MM.1S (cell line): Measurements from ENCODE around the gene LARGE1.

Source experiments
- DNase-seq: peaks from one replicate; pipeline ENCODE4 v3.0.0-alpha.2; 2015
- H2AFZ ChIP-seq: fragments of 300-600 bp; sonication (generic); 2 replicates; pipeline ENCODE4 v1.6.0; 2016; ENCODE audit warnings: antibody characterized with exemption, low read length
- H3F3A ChIP-seq: fragments of 300-600 bp; sonication (generic); 2 replicates; pipeline ENCODE4 v1.6.1; 2016; ENCODE audit warnings: mild to moderate bottlenecking, antibody characterized with exemption, low read length, moderate library complexity, mixed read lengths; ENCODE audit not compliant: insufficient read depth
- H3K27ac ChIP-seq: fragments of 300-600 bp; sonication (generic); 2 replicates; pipeline ENCODE4 v1.5.1; 2016; ENCODE audit warnings: mild to moderate bottlenecking, low read length
- H3K27me3 ChIP-seq: fragments of 300-600 bp; sonication (generic); replicated peaks from 2 replicates; pipeline ENCODE4 v1.6.0; 2016; ENCODE audit warnings: low read length; ENCODE audit not compliant: insufficient read depth
- H3K36me3 ChIP-seq: fragments of 300-600 bp; sonication (generic); replicated peaks from 2 replicates; pipeline ENCODE4 v1.6.1; 2016; ENCODE audit warnings: mild to moderate bottlenecking, low read length, mixed read lengths; ENCODE audit not compliant: insufficient read depth
- H3K4me1 ChIP-seq: fragments of 300-600 bp; sonication (generic); 2 replicates; pipeline ENCODE4 v1.6.1; 2016; ENCODE audit warnings: low read length, mixed read lengths
- H3K4me2 ChIP-seq: fragments of 300-600 bp; sonication (generic); 2 replicates; pipeline ENCODE4 v1.6.0; 2016; ENCODE audit warnings: low read depth, low read length
- H3K4me3 ChIP-seq: fragments of 300-600 bp; sonication (generic); 2 replicates; pipeline ENCODE4 v1.5.1; 2016; ENCODE audit warnings: low read length, mixed read lengths
- H3K79me2 ChIP-seq: fragments of 300-600 bp; sonication (generic); 2 replicates; pipeline ENCODE4 v1.6.1; 2016; ENCODE audit warnings: mixed run types, low read length, mixed read lengths
- H3K9ac ChIP-seq: fragments of 300-600 bp; sonication (generic); 2 replicates; pipeline ENCODE4 v1.6.1; 2016; ENCODE audit warnings: low read length, mixed read lengths
- H3K9me2 ChIP-seq: fragments of 300-600 bp; sonication (generic); replicated peaks from 2 replicates; pipeline ENCODE4 v1.6.1; 2016; ENCODE audit warnings: mild to moderate bottlenecking, low read length, mixed read lengths; ENCODE audit not compliant: insufficient read depth
- H3K9me3 ChIP-seq: fragments of 300-600 bp; sonication (generic); replicated peaks from 2 replicates; pipeline ENCODE4 v1.6.1; 2016; ENCODE audit warnings: mild to moderate bottlenecking, low read length, mixed read lengths; ENCODE audit not compliant: insufficient read depth
- H4K20me1 ChIP-seq: fragments of 300-600 bp; sonication (generic); 2 replicates; pipeline ENCODE4 v1.6.1; 2016; ENCODE audit warnings: mild to moderate bottlenecking, low read length, moderate library complexity, mixed read lengths; ENCODE audit not compliant: insufficient read depth
- EZH2 ChIP-seq: fragments of 300-600 bp; sonication (generic); optimal IDR thresholded peaks from 2 replicates; pipeline ENCODE3; 2017; ENCODE audit warnings: low read depth, mild to moderate bottlenecking, antibody characterized with exemption, low read length, mixed read lengths
- EZH2phosphoT487 ChIP-seq: fragments of 300-600 bp; sonication (generic); IDR thresholded peaks from 2 replicates; pipeline ENCODE4 v1.6.1; 2018; ENCODE audit warnings: antibody characterized with exemption, low read length
- TF ChIP-seq, protein P1 (sequence below): fragments of 300-600 bp; sonication (generic); IDR thresholded peaks from 2 replicates; pipeline ENCODE4 v1.5.1; 2016; ENCODE audit warnings: antibody characterized with exemption, low read length, mixed read lengths

Gene LARGE1

DNA sequence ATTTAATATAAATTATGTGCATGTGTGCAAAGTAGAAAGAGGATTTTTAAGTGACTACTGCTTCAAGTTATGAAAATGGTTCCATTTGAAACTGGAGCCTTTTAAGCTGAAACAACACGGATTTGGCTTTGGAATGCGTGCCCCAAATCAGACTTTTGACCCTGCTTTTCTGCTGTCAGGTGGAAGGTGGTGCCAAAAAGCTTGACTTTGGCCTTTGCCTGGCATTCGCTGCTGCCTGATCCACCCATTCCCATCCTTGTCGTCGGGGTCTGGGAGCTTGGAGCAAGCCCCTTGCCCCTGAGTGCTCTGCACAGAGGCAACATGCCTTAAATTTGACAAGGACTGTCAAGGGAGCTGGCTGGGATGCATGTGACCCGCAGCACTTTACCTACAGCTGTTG lies 526.8 kb downstream of the LARGE1 start:
- no peaks in the 10 kb centered on the region for H3K4me1 ChIP-seq
- no peak overlapping the region for H3K4me3 ChIP-seq
- H3K9me3 ChIP-seq, result no peaks in the 10 kb centered on the region
- H3K79me2 ChIP-seq, result no peaks in the 10 kb centered on the region
- no peak overlapping the region for H3K27ac ChIP-seq
- H3F3A ChIP-seq, result no peaks in the 10 kb centered on the region
- H3K27me3 ChIP-seq, result no peaks in the 10 kb centered on the region
- no peak overlapping the region for H3K9ac ChIP-seq
- H3K4me2 ChIP-seq, result no peak overlapping the region
- H3K36me3 ChIP-seq, result no peaks in the 10 kb centered on the region
- H2AFZ ChIP-seq, result no peak overlapping the region
- no peak for TF ChIP-seq EZH2phosphoT487
- TF ChIP-seq, protein P1, sequence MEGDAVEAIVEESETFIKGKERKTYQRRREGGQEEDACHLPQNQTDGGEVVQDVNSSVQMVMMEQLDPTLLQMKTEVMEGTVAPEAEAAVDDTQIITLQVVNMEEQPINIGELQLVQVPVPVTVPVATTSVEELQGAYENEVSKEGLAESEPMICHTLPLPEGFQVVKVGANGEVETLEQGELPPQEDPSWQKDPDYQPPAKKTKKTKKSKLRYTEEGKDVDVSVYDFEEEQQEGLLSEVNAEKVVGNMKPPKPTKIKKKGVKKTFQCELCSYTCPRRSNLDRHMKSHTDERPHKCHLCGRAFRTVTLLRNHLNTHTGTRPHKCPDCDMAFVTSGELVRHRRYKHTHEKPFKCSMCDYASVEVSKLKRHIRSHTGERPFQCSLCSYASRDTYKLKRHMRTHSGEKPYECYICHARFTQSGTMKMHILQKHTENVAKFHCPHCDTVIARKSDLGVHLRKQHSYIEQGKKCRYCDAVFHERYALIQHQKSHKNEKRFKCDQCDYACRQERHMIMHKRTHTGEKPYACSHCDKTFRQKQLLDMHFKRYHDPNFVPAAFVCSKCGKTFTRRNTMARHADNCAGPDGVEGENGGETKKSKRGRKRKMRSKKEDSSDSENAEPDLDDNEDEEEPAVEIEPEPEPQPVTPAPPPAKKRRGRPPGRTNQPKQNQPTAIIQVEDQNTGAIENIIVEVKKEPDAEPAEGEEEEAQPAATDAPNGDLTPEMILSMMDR, result no peak
- TF ChIP-seq EZH2, result no peak
- no peaks in the 10 kb centered on the region for H4K20me1 ChIP-seq
- DNase-seq, result no peak
- no peaks in the 10 kb centered on the region for H3K9me2 ChIP-seq

DNA sequence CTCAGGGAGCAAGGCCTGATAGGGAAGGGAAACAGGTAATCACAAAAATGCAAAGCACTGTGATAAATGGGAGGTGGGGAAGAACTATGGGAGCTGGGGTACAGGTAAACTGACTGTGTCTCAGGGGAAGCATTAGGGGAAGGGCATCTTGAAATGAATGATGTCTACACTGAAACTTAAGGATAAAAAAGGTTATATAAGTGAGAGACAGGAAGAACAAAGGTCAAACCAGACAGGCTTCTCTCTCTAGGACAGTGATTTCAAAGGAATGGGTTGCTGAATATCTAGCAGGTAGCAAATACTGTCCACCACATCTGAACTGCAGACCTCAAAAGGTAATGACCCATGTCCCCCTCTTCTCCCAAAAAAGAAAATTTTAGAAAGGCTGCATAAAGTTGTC lies 529.0 kb downstream of the LARGE1 start:
- H3K79me2 ChIP-seq, result no peaks in the 10 kb centered on the region
- DNase-seq, result no peak
- H3K4me2 ChIP-seq, result no peak overlapping the region
- no peaks in the 10 kb centered on the region for H3K9me3 ChIP-seq
- H3F3A ChIP-seq, result no peaks in the 10 kb centered on the region
- H3K27me3 ChIP-seq, result no peaks in the 10 kb centered on the region
- no peaks in the 10 kb centered on the region for H4K20me1 ChIP-seq
- no peak overlapping the region for H2AFZ ChIP-seq
- no peak overlapping the region for H3K9ac ChIP-seq
- H3K27ac ChIP-seq, result no peak overlapping the region
- no peaks in the 10 kb centered on the region for H3K36me3 ChIP-seq
- H3K4me1 ChIP-seq, result no peaks in the 10 kb centered on the region
- no peaks in the 10 kb centered on the region for H3K9me2 ChIP-seq
- H3K4me3 ChIP-seq, result no peak overlapping the region
- no peak for TF ChIP-seq EZH2phosphoT487
- TF ChIP-seq EZH2, result no peak
- TF ChIP-seq, protein P1, result no peak

DNA sequence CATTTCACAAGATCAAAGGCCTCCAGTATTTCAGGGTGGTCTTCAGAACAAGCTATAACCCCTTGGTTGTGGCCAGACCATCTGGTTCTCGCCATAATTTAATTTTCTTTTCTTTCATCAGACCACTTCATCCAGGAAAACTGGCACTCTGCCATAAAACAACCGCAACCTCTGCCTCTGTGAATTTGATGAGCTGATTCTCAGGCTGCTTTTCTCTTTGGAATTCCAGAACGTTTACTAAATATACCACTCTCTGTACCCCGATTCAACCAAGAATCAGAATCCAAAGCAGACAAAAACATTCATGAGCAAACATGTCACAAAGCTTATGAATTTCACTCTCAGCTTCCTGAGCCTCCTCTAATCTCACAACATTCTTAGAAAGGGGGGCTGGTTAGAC lies 530.3 kb downstream of the LARGE1 start:
- TF ChIP-seq EZH2phosphoT487 (no peak), EZH2 (no peak)
- TF ChIP-seq, protein P1, result no peak
- Histone ChIP-seq H3F3A (no peaks in the 10 kb centered on the region), H3K4me1 (no peaks in the 10 kb centered on the region), H3K4me3 (no peak overlapping the region), H4K20me1 (no peaks in the 10 kb centered on the region), H2AFZ (no peak overlapping the region), H3K4me2 (no peak overlapping the region), H3K36me3 (no peaks in the 10 kb centered on the region), H3K9ac (no peak overlapping the region), H3K27ac (no peak overlapping the region), H3K79me2 (no peaks in the 10 kb centered on the region), H3K9me3 (no peaks in the 10 kb centered on the region), H3K9me2 (no peaks in the 10 kb centered on the region), H3K27me3 (no peaks in the 10 kb centered on the region)
- DNase-seq, result no peak

DNA sequence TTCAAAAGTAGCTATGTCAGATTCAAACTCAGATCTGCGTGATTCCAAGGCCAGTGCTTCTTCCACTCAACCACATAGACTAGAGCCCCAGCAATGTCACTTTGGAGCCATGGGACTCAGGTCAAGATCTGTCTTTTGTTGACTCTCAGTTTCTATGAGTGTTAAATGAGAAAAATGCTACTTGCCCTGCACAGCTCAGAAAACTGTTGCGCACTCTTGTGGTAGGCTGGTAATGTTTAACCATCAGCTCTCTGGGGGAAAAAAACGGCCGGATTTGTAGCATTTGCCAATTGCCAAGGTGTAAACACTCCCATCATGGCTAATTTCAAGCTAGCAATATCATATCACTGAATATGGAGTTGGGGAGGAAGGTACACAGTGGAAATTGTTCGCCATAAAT lies 534.0 kb downstream of the LARGE1 start:
- Histone ChIP-seq H3K79me2 (no peaks in the 10 kb centered on the region), H3K27me3 (no peaks in the 10 kb centered on the region), H3K9ac (no peak overlapping the region), H3F3A (no peaks in the 10 kb centered on the region), H3K9me2 (no peaks in the 10 kb centered on the region), H4K20me1 (no peaks in the 10 kb centered on the region), H3K36me3 (no peaks in the 10 kb centered on the region), H2AFZ (no peak overlapping the region), H3K4me3 (no peak overlapping the region), H3K27ac (no peak overlapping the region), H3K4me1 (no peaks in the 10 kb centered on the region), H3K9me3 (no peaks in the 10 kb centered on the region), H3K4me2 (no peak overlapping the region)
- DNase-seq, result no peak
- no peak for TF ChIP-seq EZH2phosphoT487
- TF ChIP-seq, protein P1, result no peak
- no peak for TF ChIP-seq EZH2
